RWPE1 (cell line): Measurements from ENCODE around the gene KCNMA1.

Experiments
- CTCF ChIA-PET: fragments of 350-600 bp; sonication (Branson Sonifier 250); formaldehyde crosslinking; extraction: SDS; loops from one replicate; lab custom pipeline; 2021; lab: Yijun Ruan, JAX
- POLR2A ChIA-PET: fragments of 400-600 bp; formaldehyde crosslinking; extraction: SDS; loops from one replicate; lab custom pipeline; 2020; ENCODE audit warnings: antibody characterized with exemption; ENCODE audit not compliant: low non-redundant PET; lab: Yijun Ruan, JAX
- DNase-seq: peaks from one replicate; pipeline ENCODE4 v3.0.0; 2012; ENCODE audit warnings: low spot score
- H3K27ac ChIP-seq: fragments of 450-650 bp; 2 replicates; pipeline ENCODE4 v1.5.1; 2017
- CTCF ChIP-seq: fragments of 450-650 bp; conservative IDR thresholded peaks from 2 replicates; pipeline ENCODE4 v1.5.1; 2017; ENCODE audit warnings: low read depth, mild to moderate bottlenecking

The KCNMA1 gene

DNA sequence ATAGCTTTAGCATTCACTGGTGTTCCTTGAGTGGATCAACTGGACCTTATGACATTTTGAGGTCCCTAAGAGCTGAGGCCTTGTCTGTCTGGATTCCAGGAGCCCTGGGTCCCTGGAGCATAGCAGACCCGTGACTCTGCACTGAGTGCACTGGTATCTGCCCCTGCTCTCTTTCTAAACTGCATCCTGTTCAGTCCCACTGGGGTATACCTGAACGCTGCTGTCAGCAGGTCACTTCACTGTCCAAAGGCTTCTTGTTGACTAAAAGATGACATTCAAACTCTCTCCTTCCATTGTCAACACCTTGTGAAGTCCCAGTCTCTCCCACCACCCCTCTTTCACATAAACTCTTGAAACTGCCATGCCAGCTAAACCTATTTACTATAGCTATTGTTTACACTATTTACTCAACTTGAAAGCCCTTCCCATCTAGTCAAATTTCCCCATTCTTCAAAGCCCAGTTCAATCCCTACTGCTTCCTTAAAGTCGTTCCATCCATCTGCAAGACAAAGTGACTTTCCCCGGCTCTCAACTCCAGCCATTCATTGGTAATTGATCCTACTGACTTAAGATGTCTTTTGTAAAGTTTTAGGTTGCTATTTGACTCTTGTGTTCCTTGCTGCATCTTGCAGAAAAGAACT lies 523.3 kb downstream of the KCNMA1 start:
- ChIA-PET POLR2A (no interaction called here), CTCF (no interaction called here)
- no peak for DNase-seq
- no peak overlapping the region for H3K27ac ChIP-seq
- no peak for TF ChIP-seq CTCF

- peak overlapping the region; percentile 50; the same call in 1 of the 2 replicates for H3K27ac ChIP-seq
- TF ChIP-seq CTCF, result peak; percentile 83
- DNase-seq, result peak; percentile 88
- ChIA-PET POLR2A (no interaction called here), CTCF (interaction anchor here (0.6 to 1.6 kb wide), 7 partner anchors 12 to 155 kb away, joined by 3 to 7 read pairs (median 4); no protein-coding TSS in a partner anchor)
Observed at GRCh38 chr10:77111611-77112550, 525.7 kb downstream of the KCNMA1 start.

- no peak overlapping the region for H3K27ac ChIP-seq
- TF ChIP-seq CTCF, result no peak
- DNase-seq, result no peak
- CTCF ChIA-PET, result interaction anchor here (1.2 to 1.6 kb wide), 2 partner anchors 11 to 18 kb away, joined by 3 to 7 read pairs; no protein-coding TSS in a partner anchor
- POLR2A ChIA-PET, result no interaction called here
Observed at GRCh38 chr10:77110757-77111156, 526.9 kb downstream of the KCNMA1 start.

GRCh38 chr10:77109351-77109994 lies 528.1 kb downstream of the KCNMA1 start:
- no peak for TF ChIP-seq CTCF
- DNase-seq, result no peak
- ChIA-PET POLR2A (no interaction called here), CTCF (interaction anchor here (0.7 to 0.9 kb wide), 2 partner anchors 20 to 28 kb away, joined by 3 read pairs; no protein-coding TSS in a partner anchor)
- no peak overlapping the region for H3K27ac ChIP-seq

- CTCF ChIA-PET, result no interaction called here
- POLR2A ChIA-PET, result no interaction called here
- TF ChIP-seq CTCF, result no peak
Observed at GRCh38 chr10:77106676-77107075, 530.9 kb downstream of the KCNMA1 start.

DNA sequence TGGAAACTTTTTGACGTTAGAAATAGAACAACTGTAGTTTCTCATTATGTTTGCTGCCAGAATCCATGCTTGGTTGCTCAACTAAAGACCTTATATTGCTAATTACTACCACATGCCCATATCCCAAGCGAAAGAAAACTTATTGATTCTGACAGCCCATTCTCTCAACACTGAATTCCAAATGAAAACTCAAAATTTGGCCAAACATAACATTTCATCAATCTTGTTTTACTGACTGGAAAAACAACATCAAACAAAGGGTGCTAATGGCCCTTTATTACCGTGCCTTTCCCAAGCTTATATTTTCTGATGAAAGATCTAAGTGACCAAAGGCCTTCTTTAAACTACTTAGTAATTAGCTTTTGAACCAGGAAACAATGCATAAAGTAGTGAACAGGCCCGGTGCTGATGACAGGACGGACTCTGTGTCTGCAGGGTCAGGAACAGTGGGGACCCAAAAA lies 531.8 kb downstream of the KCNMA1 start:
- no peak for DNase-seq
- CTCF ChIA-PET, result interaction anchor here (0.6 to 0.7 kb wide), 4 partner anchors 34 to 1633 kb away, joined by 3 to 4 read pairs (median 4); no protein-coding TSS in a partner anchor
- POLR2A ChIA-PET, result no interaction called here
- no peak for TF ChIP-seq CTCF
- H3K27ac ChIP-seq, result no peak overlapping the region

More at GRCh38 chr10:77106676-77107075, 530.9 kb downstream of the KCNMA1 start:
- DNase-seq, result no peak
- no peak overlapping the region for H3K27ac ChIP-seq
